Ectodermal cell (in vitro differentiated cells): Measurements from ENCODE around the gene CMTM5.

ENCODE experiments used
- H3K27ac ChIP-seq: 2 replicates; pipeline ENCODE4 v1.7.0; 2013; ENCODE audit warnings: mild to moderate bottlenecking, low read depth, low read length; ENCODE audit not compliant: insufficient read depth, poor library complexity, severe bottlenecking
- H3K27me3 ChIP-seq: 2 replicates; pipeline ENCODE4 v1.7.0; 2013; ENCODE audit warnings: mild to moderate bottlenecking, low read length; ENCODE audit not compliant: insufficient read depth, control insufficient read depth, poor library complexity, severe bottlenecking
- H3K36me3 ChIP-seq: one replicate; pipeline ENCODE4 v1.7.0; 2013; ENCODE audit warnings: low read length; ENCODE audit not compliant: control insufficient read depth, insufficient read depth
- H3K4me1 ChIP-seq: one replicate; pipeline ENCODE4 v1.7.0; 2013; ENCODE audit warnings: low read length; ENCODE audit not compliant: control insufficient read depth, insufficient read depth
- H3K4me3 ChIP-seq: 2 replicates; pipeline ENCODE4 v1.7.0; 2013; ENCODE audit warnings: low read depth, low read length, control low read depth; ENCODE audit not compliant: insufficient read depth
- H3K9me3 ChIP-seq: 2 replicates; pipeline ENCODE4 v1.7.0; 2013; ENCODE audit warnings: mild to moderate bottlenecking, low read length, moderate library complexity; ENCODE audit not compliant: control insufficient read depth
- WGBS, 2 experiments: methylation state at CpG; one replicate each; pipeline ENCODE4 v1.1.7; 2013; ENCODE audit warnings: missing lambda C conversion rate in 2 of 2; 5-methylcytosine and 5-hydroxymethylcytosine counted together

CMTM5 gene

DNA sequence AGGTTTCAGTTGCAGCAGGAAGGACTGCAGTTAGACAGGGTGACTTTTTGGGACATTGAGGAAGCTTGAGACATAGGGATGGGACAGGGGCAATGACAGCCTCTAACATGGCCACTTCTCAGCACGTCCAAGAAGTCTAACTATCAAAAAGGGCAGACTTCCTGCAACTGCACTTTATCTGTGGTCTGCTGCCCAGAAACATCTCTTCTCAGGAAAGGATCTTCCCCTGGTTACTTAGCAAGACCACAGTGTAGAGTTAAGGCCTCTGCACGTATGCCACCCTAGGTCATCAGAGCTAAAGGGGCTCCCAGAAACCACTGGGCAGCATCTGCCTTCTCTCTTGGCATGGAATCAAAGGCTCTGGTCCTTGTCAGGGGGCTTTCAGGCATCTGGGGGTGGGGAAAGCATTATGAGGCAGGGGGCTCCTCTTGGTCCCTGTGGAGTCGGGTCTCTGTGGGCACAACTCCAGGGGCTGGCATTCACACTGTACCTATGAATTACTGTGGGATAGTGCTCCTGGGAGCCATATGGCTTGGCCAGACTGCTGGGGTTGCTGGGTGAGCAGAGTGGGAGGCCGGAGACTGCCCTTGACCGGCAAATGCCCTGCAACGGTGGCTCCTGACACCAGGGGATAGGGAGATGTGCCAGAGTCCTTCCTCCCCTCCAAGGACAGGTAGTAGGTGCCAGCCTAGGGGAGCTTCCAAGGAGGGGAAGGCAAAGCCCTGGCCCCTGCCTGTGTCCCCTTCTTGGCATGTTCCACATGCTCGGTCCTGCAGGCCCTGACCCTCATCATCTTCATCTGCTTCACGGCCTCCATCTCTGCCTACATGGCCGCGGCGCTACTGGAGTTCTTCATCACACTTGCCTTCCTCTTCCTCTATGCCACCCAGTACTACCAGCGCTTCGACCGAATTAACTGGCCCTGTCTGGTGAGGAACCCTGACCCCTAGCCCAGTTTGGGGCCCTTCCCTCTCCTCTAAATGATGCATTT, 1.0 kb downstream of the CMTM5 start:
- no peak overlapping the region for H3K27ac ChIP-seq
- H3K27me3 ChIP-seq, result no peaks in the 10 kb centered on the region
- H3K4me1 ChIP-seq, result peaks cover 14% of the 10 kb centered on the region
- no peaks in the 10 kb centered on the region for H3K36me3 ChIP-seq
- WGBS, 2 experiments, result 92 to 93% methylated on average over 14 of the region's 14 CpGs
- no peaks in the 10 kb centered on the region for H3K9me3 ChIP-seq
- no peak overlapping the region for H3K4me3 ChIP-seq

DNA sequence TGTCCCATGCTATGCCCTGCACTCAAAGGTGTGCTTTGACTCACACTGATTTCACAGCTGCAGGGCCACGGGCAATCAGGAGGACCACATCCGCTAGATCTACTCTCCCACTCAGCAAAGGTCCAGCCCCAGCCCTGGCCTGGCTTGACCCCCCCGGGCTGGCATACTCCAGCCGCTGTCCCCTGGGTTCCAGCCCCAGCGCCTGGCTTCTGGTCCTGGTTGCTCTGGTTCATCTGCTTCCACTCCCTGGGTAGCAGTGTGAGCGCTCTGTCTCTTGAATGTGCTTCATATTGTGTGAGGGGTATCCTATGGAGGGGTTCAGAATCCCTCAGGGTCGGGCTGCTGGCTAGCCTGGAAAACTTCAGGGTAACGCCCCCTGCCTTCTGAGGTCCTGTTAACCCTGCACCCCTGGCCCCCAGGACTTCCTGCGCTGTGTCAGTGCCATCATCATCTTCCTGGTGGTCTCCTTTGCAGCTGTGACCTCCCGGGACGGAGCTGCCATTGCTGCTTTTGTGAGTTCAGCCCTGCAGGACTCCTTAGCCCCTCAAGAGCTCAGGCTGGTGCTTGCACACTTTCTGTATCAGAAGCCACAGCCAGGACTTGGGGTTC, 1.9 kb downstream of the CMTM5 start:
- Histone ChIP-seq H3K27me3 (no peaks in the 10 kb centered on the region), H3K9me3 (no peaks in the 10 kb centered on the region), H3K4me3 (no peak overlapping the region), H3K27ac (no peak overlapping the region), H3K36me3 (no peaks in the 10 kb centered on the region), H3K4me1 (peaks cover 14% of the 10 kb centered on the region)
- WGBS, 2 experiments, result 83 to 84% methylated on average over 11 of the region's 11 CpGs

DNA sequence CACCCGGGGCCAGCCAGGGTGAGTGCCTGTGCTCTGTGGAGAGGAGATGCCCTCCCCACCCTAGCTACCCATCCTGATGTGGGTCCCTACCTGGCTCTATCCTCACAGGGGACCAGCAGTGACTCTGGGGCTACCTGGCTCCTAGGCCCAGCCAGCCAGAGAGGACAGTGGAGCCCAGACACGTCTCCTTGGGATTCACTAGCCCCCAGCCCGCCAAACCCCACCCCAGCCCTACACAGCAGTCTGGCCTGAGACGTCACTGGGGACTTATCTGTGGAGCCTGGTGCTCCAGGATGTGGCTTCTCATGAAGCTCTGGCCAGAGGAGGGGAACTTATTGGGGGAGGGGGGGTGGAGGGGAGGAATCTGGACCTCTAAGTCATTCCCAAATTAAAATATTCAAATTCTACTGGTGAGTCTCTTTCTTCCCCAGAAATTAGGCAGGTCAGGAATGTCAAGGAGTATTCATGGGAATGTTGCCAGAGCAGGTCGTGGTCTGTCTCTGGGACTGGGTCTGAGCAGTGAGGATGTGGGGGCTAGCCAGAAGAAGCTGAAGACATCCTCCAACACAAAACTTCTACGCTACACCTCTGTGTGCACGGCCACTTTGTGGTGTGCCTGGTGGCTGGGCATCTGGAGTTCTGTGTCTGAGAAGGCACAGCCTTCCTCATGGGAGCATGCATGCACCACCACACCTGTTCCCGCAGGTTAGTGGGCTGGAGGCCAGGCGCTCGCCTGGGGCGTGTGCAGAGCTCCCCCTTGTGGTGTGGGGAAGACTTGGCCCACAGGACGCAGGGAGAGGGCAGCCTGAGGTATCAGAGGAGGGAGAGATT, 2.7 kb downstream of the CMTM5 start:
- WGBS, 2 experiments, result 54 to 58% methylated on average over 11 to 12 of the region's 12 CpGs
- H3K4me3 ChIP-seq, result no peak overlapping the region

DNA sequence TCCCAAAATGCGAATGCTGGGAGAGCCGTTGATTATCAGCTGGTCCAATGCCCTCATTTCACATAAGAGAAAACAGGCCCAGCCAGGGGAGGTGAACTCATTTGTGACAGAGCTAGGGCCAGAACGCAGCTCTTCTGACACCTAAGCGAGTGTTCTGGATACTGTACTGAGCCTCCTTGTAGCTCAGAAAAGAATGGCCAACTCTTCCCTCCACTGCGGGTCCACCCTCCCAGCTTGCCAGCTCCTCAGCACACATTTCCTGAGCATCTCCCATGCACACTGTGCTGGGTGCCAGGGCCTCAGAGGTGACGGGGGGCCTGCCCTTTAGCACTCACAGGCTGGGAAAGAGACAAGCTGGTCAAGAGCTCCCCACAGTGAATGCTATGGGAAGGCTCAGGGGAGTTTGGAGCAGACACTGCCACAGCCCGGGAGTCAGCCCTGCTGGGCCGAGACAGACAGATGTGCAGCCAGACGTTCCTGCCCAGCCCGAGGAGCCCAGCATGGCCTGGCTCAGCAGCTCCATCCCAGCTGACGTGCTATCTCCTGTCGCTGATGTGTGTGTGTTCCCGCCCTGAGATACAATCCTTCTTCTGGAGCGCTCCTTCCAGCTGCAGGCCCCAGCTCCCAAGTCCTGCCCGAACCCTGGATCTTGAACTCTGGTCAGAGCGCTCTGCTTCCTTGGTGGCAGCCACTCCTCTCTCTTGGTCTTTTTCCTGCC, 3.5 kb downstream of the CMTM5 start:
- 83 to 85% methylated on average over 16 of the region's 16 CpGs for WGBS, 2 experiments
- Histone ChIP-seq H3K4me1 (peaks cover 14% of the 10 kb centered on the region), H3K27me3 (no peaks in the 10 kb centered on the region), H3K4me3 (no peak overlapping the region), H3K27ac (no peak overlapping the region), H3K9me3 (no peaks in the 10 kb centered on the region), H3K36me3 (no peaks in the 10 kb centered on the region)

More for the DNA sequence above, 2.7 kb downstream of the CMTM5 start:
- Histone ChIP-seq H3K27me3 (no peaks in the 10 kb centered on the region), H3K9me3 (no peaks in the 10 kb centered on the region), H3K36me3 (no peaks in the 10 kb centered on the region), H3K4me1 (peaks cover 14% of the 10 kb centered on the region), H3K27ac (no peak overlapping the region)

DNA sequence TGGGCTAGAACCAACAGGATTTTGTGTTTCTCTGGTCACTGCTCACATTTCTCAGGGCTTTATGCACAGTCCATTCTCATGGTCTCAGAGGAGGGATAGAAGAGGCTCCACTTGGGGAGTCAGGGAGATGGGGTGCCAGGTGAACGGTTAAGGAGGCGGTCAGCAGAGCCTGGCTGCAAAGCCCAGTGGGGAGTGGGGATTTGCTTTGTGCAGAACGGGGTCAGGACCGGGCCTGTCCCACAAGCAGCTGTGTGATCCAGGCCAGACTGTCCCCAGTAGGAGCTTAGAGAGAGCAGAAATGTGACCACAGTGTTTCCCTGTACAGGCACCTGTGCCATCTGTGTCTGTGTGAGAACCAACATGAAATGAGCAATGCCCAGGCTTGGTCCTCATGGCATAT, 4.1 kb downstream of the CMTM5 start:
- WGBS, 2 experiments, result 74 to 77% methylated on average over 4 of the region's 4 CpGs
- Histone ChIP-seq H3K36me3 (no peaks in the 10 kb centered on the region), H3K9me3 (no peaks in the 10 kb centered on the region), H3K27me3 (no peaks in the 10 kb centered on the region), H3K27ac (no peak overlapping the region), H3K4me3 (no peak overlapping the region), H3K4me1 (peaks cover 14% of the 10 kb centered on the region)

DNA sequence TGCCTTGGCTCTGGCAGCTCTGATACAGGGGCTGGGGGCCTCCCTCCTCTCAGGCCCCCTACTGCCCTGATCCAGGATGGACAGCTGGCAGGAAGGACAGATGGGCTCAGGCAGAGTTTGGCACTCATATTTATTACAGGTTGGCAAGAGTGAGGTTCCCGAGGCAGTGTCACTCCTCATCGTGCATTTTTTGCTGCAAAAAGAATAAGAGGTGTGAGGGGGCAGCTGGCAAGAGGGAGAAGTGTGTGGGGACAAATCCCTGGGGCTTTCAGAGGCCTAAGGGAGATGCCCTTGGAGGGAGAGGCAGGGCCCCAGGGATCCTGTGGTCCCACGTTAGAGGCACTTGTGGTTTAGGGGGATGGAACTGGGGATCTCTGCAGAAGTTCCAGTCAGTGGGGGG, 5.0 kb downstream of the CMTM5 start:
- WGBS, 2 experiments, result 81 to 86% methylated on average over 3 of the region's 3 CpGs
- Histone ChIP-seq H3K36me3 (no peaks in the 10 kb centered on the region), H3K27me3 (no peaks in the 10 kb centered on the region), H3K4me3 (no peak overlapping the region), H3K27ac (no peak overlapping the region), H3K4me1 (peaks cover 6% of the 10 kb centered on the region), H3K9me3 (no peaks in the 10 kb centered on the region)

DNA sequence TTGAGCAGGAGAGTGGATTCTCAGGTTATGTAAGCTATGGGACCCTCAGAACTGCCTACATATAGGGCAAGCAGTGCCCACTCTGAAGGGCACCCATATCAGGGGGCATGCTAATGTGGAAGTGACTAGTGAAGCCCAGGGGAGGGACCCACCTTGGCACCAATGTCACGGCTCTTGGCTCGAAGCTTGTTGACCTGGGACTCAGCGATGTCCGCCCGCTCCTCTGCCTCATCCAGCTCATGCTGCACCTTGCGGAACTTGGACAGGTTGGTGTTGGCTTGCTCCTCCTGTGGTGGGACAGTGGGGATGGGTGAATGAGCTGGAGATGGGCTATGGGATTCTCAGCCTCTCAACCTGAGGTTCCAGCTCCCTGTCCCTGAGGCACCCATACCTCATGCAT, 5.4 kb downstream of the CMTM5 start:
- WGBS, 2 experiments, result 95 to 98% methylated on average over 6 of the region's 6 CpGs
- no peaks in the 10 kb centered on the region for H3K27me3 ChIP-seq
- no peak overlapping the region for H3K27ac ChIP-seq
- no peak overlapping the region for H3K4me3 ChIP-seq
- H3K9me3 ChIP-seq, result no peaks in the 10 kb centered on the region
- H3K36me3 ChIP-seq, result no peaks in the 10 kb centered on the region
- H3K4me1 ChIP-seq, result peaks cover 2% of the 10 kb centered on the region

DNA sequence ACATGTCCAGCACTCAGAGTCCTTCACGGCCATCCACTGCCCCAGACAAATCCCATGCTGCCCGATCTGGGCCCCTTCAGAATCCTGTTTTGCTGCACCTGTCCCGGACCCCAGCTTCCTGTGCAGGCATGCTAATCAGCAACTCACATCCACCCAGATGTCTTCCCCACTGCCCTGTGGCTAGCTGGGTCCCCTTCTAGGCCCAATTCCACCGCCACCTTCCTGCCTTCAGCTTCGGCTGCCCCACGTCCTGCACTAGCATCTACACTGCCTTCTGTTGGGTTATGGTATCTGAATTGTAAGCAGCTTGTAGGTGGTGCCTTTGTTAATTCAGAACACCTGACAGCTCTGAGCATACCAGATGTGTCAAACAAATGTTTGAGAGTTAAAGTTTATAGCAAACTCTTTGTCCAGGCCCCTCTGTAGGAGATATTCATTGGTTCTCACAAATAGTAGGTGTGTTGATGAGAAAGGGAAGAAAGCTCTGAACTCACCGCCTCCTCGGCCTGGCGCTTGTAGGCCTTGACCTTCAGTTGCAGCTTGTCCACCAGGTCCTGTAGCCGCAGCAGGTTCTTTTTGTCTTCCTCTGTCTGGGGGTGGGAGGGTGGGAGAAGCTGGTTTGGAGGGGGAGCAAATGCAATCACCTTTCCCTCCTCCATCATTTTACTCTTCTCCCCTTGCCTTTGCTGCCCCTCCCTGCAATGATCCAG, 6.0 kb downstream of the CMTM5 start:
- no peak overlapping the region for H3K27ac ChIP-seq
- H3K9me3 ChIP-seq, result no peaks in the 10 kb centered on the region
- no peak overlapping the region for H3K4me3 ChIP-seq
- no peaks in the 10 kb centered on the region for H3K36me3 ChIP-seq
- no peaks in the 10 kb centered on the region for H3K4me1 ChIP-seq
- H3K27me3 ChIP-seq, result no peaks in the 10 kb centered on the region
- WGBS, 2 experiments, result 89 to 92% methylated on average over 9 of the region's 10 CpGs

DNA sequence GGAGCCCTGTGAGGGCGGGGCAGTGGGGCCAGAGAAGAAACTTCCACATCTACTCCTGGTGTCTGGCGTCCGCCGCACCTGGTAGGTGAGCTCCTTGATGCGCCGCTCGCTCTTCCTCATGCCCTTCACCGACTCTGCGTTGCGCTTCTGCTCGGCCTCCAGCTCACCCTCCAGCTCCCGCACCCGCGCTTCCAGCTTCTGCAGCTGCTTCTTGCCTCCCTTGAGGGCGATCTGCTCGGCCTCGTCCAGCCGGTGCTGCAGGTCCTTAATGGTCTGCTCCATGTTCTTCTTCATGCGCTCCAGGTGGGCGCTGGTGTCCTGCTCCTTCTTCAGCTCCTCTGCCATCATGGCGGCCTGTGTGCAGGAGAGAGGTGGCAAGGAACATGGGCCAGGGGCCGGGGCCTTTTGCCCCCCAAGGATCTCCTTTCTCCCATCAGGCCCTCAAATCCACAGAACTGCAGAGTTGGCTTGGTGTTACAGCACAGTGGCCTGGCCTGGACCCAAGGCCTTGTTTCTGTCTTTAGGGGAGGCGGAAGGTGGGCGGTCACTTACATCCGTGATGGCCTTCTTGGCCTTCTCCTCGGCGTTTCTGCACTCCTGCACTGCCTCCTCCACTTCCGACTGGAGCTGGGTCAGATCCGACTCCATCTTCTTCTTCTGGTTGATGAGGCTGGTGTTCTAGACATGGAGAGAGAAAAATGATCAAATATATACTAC, 7.7 kb downstream of the CMTM5 start:
- Histone ChIP-seq H3K27me3 (no peaks in the 10 kb centered on the region), H3K4me3 (no peak overlapping the region), H3K4me1 (no peaks in the 10 kb centered on the region), H3K27ac (no peak overlapping the region), H3K9me3 (no peaks in the 10 kb centered on the region), H3K36me3 (no peaks in the 10 kb centered on the region)
- 94% methylated on average over 29 of the region's 29 CpGs for WGBS, 2 experiments
